Muscle layer of duodenum (tissue), 2 donors: Measurements from ENCODE around the gene SAMD10.

ENCODE experiments used
- H3K27ac ChIP-seq: one replicate; pipeline ENCODE4 v1.7.0; 2013; ENCODE audit warnings: mild to moderate bottlenecking, low read length
- H3K27me3 ChIP-seq: one replicate; pipeline ENCODE4 v1.7.0; 2013; ENCODE audit warnings: low read depth, mild to moderate bottlenecking, control low read depth, low read length
- H3K36me3 ChIP-seq, 2 donors: one replicate each; pipeline ENCODE4 v1.7.0; 2013; ENCODE audit warnings: low read length in 2 of 2, control low read depth in 1 of 2, mild to moderate bottlenecking in 1 of 2; ENCODE audit not compliant: insufficient read depth in 2 of 2, control insufficient read depth in 1 of 2
- H3K4me1 ChIP-seq, 2 donors: one replicate each; pipeline ENCODE4 v1.7.0; 2013; ENCODE audit warnings: low read length in 2 of 2, mild to moderate bottlenecking in 2 of 2, control low read depth in 1 of 2, moderate library complexity in 1 of 2; ENCODE audit not compliant: insufficient read depth in 2 of 2, control insufficient read depth in 1 of 2
- H3K4me3 ChIP-seq, 2 donors: one replicate each; pipeline ENCODE4 v1.7.0; 2013; ENCODE audit warnings: low read length in 2 of 2, low read depth in 1 of 2, mild to moderate bottlenecking in 1 of 2
- H3K9me3 ChIP-seq, 2 donors: one replicate each; pipeline ENCODE4 v1.7.0; 2013; ENCODE audit warnings: low read length in 2 of 2, control low read depth in 1 of 2, mild to moderate bottlenecking in 1 of 2; ENCODE audit not compliant: control insufficient read depth in 1 of 2
- donor health status: healthy.

The SAMD10 gene

GRCh38 chr20:63958471-63958870 is 21.0 kb downstream of the SAMD10 start:
- Histone ChIP-seq H3K4me1 (peaks cover 9 to 37% of the 10 kb centered on the region in 2 donors), H3K27me3 (no peaks in the 10 kb centered on the region), H3K27ac (no peak overlapping the region), H3K4me3 (no peak overlapping the region), H3K9me3 (no peaks in the 10 kb centered on the region), H3K36me3 (peaks cover 0 to 39% of the 10 kb centered on the region in 2 donors)

GRCh38 chr20:63957690-63958441 is 21.6 kb downstream of the SAMD10 start:
- Histone ChIP-seq H3K9me3 (no peaks in the 10 kb centered on the region), H3K36me3 (peaks cover 0 to 33% of the 10 kb centered on the region in 2 donors), H3K27ac (no peak overlapping the region), H3K4me1 (peaks cover 9 to 40% of the 10 kb centered on the region in 2 donors), H3K27me3 (no peaks in the 10 kb centered on the region), H3K4me3 (no peak overlapping the region)

GRCh38 chr20:63957004-63957689 is 22.3 kb downstream of the SAMD10 start:
- peaks cover 9 to 46% of the 10 kb centered on the region in 2 donors for H3K4me1 ChIP-seq
- no peaks in the 10 kb centered on the region for H3K27me3 ChIP-seq
- H3K9me3 ChIP-seq: no peaks in the 10 kb centered on the region
- peaks cover 0 to 26% of the 10 kb centered on the region in 2 donors for H3K36me3 ChIP-seq
- peak overlapping the region; percentile 56 for H3K27ac ChIP-seq
- H3K4me3 ChIP-seq: peak overlapping the region; percentile 33 to 96

- Histone ChIP-seq H3K27ac (no peak overlapping the region), H3K36me3 (peaks cover 0 to 21% of the 10 kb centered on the region in 2 donors), H3K4me3 (peak overlapping the region; percentile 33 to 96), H3K4me1 (peaks cover 9 to 51% of the 10 kb centered on the region in 2 donors), H3K27me3 (no peaks in the 10 kb centered on the region), H3K9me3 (no peaks in the 10 kb centered on the region)
Observed at GRCh38 chr20:63956664-63957003, 22.8 kb downstream of the SAMD10 start.

- Histone ChIP-seq H3K27me3 (no peaks in the 10 kb centered on the region), H3K27ac (peak within 1 kb of the TSS; percentile 56), H3K4me3 (peak within 1 kb of the TSS; percentile 76 to 96), H3K4me1 (peaks cover 10 to 57% of the 10 kb centered on the region in 2 donors), H3K36me3 (peaks cover 0 to 15% of the 10 kb centered on the region in 2 donors), H3K9me3 (no peaks in the 10 kb centered on the region)
Observed at GRCh38 chr20:63955827-63956663, 23.4 kb downstream of the SAMD10 start, which contains the start of gene UCKL1. TSS of gene UCKL1 (minus strand) at chr20:63956416. CDS start at chr20:63956372, 44 bp downstream.

GRCh38 chr20:63955281-63955826 is 24.1 kb downstream of the SAMD10 start:
- Histone ChIP-seq H3K36me3 (peaks cover 0 to 15% of the 10 kb centered on the region in 2 donors), H3K4me1 (peaks cover 16 to 64% of the 10 kb centered on the region in 2 donors), H3K27ac (peak overlapping the region; percentile 39), H3K27me3 (no peaks in the 10 kb centered on the region), H3K9me3 (no peaks in the 10 kb centered on the region), H3K4me3 (peak overlapping the region; percentile 76 to 96)

- no peaks in the 10 kb centered on the region for H3K27me3 ChIP-seq
- peaks cover 24 to 78% of the 10 kb centered on the region in 2 donors for H3K4me1 ChIP-seq
- peaks cover 0 to 1% of the 10 kb centered on the region in 2 donors for H3K36me3 ChIP-seq
- peak overlapping the region; percentile 7 to 96 for H3K4me3 ChIP-seq
- H3K9me3 ChIP-seq: no peaks in the 10 kb centered on the region
- H3K27ac ChIP-seq: no peak overlapping the region
Observed at GRCh38 chr20:63953764-63954429, 25.5 kb downstream of the SAMD10 start.

- H3K36me3 ChIP-seq: no peaks in the 10 kb centered on the region
- no peak overlapping the region for H3K27ac ChIP-seq
- no peaks in the 10 kb centered on the region for H3K9me3 ChIP-seq
- peaks cover 27 to 86% of the 10 kb centered on the region in 2 donors for H3K4me1 ChIP-seq
- no peak overlapping the region for H3K4me3 ChIP-seq
- no peaks in the 10 kb centered on the region for H3K27me3 ChIP-seq
Observed at GRCh38 chr20:63952769-63953168, 26.7 kb downstream of the SAMD10 start.

GRCh38 chr20:63952210-63952535 is 27.3 kb downstream of the SAMD10 start:
- Histone ChIP-seq H3K27me3 (no peaks in the 10 kb centered on the region), H3K27ac (no peak overlapping the region), H3K36me3 (no peaks in the 10 kb centered on the region), H3K4me1 (peaks cover 27 to 86% of the 10 kb centered on the region in 2 donors), H3K4me3 (no peak overlapping the region), H3K9me3 (no peaks in the 10 kb centered on the region)

GRCh38 chr20:63951398-63952209 is 27.8 kb downstream of the SAMD10 start:
- Histone ChIP-seq H3K4me3 (peak overlapping the region in 1 of 2 donors; percentile 34), H3K27ac (no peak overlapping the region), H3K4me1 (peaks cover 27 to 83% of the 10 kb centered on the region in 2 donors), H3K27me3 (no peaks in the 10 kb centered on the region), H3K36me3 (no peaks in the 10 kb centered on the region), H3K9me3 (no peaks in the 10 kb centered on the region)
